ENCODE results near the gene BAD. TPM values are rescaled to one million over a fixed set of nuclear protein-coding genes. Genes with fewer than 3 reads are reported as not detected.

The BAD gene
- total RNA-seq, 1 donor from 2014 or later: 28.2 TPM

GRCh38 chr11:64243236-64243854 is 41.1 kb downstream of the BAD start:
- DNase-seq: no peak

DNA sequence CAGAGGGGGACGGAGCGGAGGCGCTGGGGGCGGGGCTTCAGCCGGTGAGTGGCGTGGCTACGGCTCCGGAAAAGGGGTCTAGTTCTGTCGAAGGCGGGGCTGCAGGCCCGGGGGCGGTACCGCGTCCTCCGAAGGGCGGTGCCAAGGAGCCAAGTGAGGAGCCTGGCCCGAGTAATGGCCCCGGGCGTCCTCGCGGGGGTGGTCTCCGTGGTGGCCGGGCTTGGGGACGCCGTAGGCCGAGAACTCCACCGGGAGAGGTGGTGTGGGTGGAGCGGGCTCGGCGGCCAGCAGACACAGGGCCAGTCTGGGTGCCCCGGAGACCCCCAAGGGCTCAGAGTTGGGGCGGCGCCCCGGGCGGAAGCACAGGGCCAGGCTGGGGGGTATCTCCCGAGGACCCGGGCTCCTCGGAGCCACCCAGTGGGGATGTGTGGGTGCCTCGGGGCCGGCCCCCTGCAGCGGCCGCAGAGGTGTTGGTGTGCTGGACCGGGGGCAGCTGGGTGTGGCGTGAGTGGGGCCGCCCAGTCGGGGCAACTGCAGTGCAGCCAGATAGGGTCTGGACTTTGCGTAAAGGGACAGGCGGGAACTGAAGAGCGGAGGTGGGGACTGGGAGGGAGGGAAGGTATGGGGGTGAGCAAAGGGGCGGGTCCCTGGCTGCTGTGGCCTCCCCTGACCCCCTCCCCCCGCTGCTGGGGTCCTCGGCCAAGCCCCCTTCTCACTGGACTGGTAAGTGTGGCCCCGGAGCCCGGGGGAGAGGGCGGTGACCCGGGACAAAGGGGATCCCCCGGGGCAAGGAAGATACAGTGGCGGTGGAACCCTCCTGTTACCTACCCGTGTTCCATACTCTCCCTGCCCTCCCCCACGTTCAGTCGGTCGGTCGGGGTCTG is 42.7 kb downstream of the BAD start:
- DNase-seq: no peak

DNA sequence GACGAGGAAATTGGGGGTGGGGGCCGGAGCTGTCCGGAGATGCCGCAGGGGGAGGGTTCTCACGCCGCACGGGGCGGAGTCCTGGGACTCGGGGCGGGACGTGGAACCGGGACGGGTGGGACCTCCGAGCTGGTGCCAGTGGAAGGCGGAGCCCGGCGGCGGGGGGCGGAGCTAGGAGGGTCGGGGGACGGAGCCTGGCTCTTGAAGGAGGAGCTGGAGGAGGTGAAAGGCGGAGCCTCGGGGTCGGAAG is 43.3 kb downstream of the BAD start:
- peak; percentile 100 for DNase-seq

DNA sequence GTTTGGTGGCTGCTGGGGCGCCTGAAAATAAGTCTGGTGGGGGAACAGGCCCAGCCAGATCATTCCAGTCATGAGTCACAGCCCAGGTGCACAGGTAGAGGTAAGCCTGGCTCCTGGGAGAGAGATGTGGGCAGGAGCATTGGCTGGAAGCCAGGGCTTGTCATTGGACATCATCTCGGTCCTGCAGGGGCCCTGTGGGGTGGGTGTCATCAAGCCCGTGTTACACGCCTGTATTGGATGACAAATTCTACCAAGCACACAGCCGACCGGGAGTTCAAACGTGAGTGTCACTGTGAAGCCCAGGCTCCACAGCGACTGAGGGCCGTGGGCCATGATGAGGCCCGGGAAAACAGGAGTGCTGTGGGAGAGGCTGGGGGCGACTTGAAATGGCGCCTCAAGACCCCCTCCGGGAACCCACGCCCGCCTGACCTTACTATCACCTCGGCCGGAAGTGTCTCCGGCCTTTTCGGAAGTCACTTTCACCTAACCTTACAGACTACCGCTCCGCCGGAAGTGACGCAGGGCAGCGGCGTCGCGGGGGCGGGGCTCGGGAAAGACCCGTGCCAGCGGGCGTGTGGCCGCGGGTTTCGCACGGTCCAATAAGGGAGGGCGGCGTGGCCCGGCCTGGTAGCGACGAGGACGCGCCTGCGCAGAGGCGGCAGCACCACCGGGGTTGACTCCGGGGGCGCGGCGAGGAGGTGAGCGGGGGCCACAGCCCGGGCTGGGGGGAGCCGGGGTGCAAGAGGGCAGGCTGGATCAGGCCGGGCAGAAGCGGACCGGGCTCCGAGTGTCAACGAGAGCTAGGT is 43.8 kb downstream of the BAD start, which contains the start of gene FKBP2:
FKBP2 (plus strand) TSS at position 661 of the 806 bp plus-strand sequence. CDS start 1,293 bp downstream, outside the sequence.
- peak; percentile 94 for DNase-seq

GRCh38 chr11:64239662-64240434 is 44.6 kb downstream of the BAD start:
- no peak for DNase-seq

DNA sequence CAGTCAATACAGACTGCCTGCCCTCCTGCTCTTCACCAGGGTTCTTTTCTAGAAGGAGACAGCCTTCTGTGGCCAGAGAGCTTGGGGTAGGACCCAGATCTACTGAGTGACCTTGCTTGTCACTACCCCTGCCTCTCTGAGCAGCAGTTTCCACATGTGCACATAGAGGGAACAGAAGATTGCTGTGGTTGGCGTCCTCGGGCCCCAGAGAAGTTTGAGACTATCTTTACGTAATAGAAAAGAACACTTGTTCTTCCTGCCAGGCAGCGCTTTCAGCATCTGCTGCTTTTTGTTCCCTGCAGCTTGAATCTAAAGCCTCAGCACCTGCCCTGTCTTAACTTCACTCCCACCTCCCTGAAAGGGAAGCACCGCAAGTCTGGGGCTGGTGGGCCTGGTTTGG is 45.5 kb downstream of the BAD start:
- no peak for DNase-seq

DNA sequence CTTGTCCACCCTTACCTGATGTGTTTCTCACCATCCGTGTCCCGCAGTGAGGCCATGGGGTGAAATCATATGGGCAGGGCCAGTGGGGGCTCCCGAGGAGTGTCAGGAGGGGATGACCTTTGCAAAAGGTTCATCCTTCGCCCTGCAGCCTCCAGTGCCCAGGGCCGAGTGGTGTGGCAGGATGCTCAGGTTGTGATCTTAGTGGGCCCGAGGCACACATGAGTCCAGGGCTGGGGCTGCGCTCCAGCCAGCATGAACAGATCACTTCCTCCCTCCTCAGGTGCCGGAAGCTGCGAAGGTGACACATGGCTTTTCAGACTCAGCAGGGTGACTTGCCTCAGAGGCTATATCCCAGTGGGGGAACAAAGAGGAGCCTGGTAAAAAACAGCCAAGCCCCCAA is 46.4 kb downstream of the BAD start:
- no peak for DNase-seq

- DNase-seq: no peak
Observed at GRCh38 chr11:64237484-64237951, 46.9 kb downstream of the BAD start.

DNA sequence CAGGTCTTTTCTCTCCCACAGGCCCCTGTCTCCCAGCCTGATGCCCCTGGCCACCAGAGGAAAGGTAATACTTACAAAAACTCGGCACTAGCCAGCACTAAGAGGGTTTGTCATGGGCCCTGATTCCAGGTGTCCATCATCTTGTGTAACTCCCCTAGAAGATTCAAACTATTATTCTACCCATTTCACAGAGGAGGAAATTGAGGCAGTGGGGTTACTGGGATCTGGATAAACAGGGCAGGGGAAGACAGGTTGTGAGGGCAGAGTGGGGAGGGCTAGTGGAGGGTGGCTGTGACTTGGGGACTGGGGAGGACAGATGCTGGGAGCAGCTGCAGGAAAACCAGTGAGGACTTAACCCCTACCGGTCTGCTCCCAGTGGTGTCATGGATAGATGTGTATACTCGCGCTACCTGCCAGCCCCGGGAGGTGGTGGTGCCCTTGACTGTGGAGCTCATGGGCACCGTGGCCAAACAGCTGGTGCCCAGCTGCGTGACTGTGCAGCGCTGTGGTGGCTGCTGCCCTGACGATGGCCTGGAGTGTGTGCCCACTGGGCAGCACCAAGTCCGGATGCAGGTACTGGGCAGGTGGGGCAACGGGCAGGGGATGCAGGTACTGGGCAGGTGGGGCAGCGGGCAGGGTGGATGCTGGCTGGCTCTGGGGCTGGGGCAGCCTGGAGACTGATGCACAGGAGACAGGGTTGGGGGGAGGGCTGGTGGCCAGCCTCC is 48.9 kb downstream of the BAD start:
- no peak for DNase-seq

DNA sequence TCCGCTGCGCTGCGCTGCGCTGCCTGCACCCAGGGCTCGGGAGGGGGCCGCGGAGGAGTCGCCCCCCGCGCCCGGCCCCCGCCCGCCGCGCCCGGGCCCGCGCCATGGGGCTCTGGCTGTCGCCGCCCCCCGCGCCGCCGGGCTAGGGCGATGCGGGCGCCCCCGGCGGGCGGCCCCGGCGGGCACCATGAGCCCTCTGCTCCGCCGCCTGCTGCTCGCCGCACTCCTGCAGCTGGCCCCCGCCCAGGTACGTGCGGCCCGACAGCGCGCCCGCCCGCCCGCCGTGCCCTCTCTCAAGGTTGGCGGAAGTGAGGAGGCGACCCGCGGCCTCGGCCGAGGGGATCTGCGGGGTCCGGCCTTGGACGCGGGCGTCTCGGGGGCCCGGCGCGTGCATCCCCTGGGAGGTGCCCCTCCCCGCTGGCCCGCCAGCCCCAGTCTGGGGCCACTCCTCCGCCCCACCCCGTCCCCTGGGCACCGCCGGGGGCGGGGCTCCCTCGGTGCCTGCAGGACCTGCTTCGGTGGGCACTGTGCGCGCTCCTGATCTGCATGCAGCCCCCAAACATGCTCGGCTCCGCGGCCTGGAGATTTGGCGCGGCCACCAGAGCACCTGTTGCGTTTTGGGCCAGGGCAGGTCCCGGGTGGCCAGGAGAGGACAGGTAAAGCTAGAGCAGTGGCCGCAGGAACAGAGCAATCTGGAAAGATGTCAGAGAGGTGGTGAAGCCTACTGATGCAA is 49.7 kb downstream of the BAD start:
- no peak for DNase-seq

DNA sequence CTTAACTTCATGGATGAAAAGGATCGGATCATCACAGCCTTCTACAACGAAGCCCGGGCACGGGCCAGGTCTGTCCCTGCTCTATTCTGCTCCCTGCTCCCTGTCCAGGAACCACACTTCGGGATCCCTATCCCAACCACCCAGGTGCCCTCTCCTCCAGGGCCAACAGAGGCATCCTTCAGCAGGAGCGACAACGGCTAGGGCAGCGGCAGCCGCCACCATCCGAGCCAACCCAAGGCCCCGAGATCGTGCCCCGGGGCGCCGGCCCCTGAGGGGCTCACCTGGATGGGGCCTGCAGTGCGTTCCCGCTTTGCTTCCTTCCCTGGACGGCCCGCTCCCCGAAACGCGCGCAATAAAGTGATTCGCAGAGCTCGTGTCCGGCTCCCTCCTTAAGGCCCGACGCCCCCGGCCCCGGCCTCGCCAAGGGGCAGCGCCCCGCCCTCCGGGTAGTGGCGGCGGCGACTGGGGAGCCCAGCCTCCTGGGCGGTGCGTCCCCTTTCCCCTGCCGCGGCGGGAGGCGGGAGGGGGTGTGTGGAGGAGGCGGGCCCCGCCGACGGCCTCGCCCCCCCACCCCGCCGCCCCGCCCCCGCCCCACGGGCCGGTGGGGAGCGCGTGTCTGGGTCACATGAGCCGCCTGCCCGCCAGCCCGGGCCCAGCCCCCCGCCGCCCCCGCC is 50.4 kb downstream of the BAD start, which contains the start of gene VEGFB:
VEGFB (plus strand) TSS at position 672 of the 674 bp plus-strand sequence. CDS start 250 bp downstream, outside the sequence.
- no peak for DNase-seq

DNA sequence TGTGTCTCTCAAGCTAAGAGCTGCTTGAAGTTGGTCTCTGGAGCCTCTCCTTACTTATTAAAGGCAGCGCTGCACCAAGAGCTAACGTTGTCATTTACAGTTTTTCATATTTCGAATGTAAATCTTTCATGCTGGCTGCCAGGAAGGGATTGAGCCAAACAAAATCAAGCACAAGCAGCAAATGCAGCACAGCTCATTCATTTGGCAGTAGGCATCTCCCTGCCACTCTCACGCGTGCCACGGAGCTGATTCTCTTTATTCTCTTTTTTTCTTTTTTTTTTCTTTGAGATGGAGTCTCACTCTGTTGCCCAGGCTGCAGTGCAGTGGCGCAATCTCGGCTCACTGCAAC is 51.5 kb downstream of the BAD start:
- no peak for DNase-seq

DNA sequence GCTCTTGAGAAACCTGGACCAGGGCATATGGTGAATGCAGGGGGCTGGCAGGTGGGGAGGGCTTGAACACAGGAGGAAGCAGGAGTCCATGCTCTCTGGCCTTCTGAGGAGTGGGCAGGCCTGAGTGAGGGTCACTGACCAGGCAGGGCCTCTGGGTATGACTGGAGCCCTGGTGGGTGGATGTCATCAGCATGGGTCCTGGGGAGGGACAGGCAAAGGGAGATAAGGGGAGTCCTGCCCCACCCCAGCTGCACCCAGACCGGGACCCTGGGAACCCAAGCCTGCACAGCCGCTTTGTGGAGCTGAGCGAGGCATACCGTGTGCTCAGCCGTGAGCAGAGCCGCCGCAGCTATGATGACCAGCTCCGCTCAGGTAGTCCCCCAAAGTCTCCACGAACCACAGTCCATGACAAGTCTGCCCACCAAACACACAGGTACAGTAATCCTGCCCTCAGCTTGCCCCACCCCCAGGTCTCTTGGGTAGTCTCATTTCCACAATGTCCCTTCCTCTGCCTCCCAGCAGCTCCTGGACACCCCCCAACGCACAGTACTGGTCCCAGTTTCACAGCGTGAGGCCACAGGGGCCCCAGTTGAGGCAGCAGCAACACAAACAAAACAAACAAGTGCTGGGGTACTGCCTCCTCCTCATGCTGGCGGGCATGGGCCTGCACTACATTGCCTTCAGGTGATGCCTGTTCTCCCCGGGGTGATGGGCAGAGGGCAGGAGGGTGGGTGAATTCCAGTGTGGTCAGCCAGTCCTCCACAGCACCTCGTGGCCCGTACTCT is 52.1 kb downstream of the BAD start:
- DNase-seq: no peak

- DNase-seq: no peak
Observed at GRCh38 chr11:64231546-64231945, 52.9 kb downstream of the BAD start.

- DNase-seq: no peak
Observed at GRCh38 chr11:64230985-64231365, 53.5 kb downstream of the BAD start.

- peak; percentile 87 for DNase-seq
Observed at GRCh38 chr11:64230171-64230984, 54.1 kb downstream of the BAD start, which contains the start of gene DNAJC4. TSS of gene DNAJC4 (plus strand) at chr11:64230548. CDS start at chr11:64230855, 307 bp downstream.

- DNase-seq: no peak
Observed at GRCh38 chr11:64229744-64230170, 54.7 kb downstream of the BAD start.

- no peak for DNase-seq
Observed at GRCh38 chr11:64229090-64229743, 55.2 kb downstream of the BAD start.
